Ovary (tissue), 3 donors: ENCODE results near the gene ITPRIPL2.

Source experiments
- POLR2A ChIP-seq: fragments of 450-650 bp; IDR thresholded peaks from one replicate; pipeline ENCODE4 v1.6.1; 2017; ENCODE audit warnings: antibody characterized with exemption, mild to moderate bottlenecking, moderate library complexity
- TF ChIP-seq, protein P1 (sequence below), 3 donors: fragments of 450-650 bp in 2 of 3; fragments of 200-600 bp in 1 of 3; IDR thresholded peaks; one replicate each; pipeline versions ENCODE4 v1.5.1 to v1.8.0; 2016 to 2022; ENCODE audit warnings: antibody characterized with exemption in 3 of 3, mild to moderate bottlenecking in 1 of 3
- donor health status: DM: no; HTN: no; CAD: no.

GRCh38 chr16:19152042-19152441 is 38.3 kb downstream of the ITPRIPL2 start:
- TF ChIP-seq POLR2A, result no peak
- TF ChIP-seq, protein P1, sequence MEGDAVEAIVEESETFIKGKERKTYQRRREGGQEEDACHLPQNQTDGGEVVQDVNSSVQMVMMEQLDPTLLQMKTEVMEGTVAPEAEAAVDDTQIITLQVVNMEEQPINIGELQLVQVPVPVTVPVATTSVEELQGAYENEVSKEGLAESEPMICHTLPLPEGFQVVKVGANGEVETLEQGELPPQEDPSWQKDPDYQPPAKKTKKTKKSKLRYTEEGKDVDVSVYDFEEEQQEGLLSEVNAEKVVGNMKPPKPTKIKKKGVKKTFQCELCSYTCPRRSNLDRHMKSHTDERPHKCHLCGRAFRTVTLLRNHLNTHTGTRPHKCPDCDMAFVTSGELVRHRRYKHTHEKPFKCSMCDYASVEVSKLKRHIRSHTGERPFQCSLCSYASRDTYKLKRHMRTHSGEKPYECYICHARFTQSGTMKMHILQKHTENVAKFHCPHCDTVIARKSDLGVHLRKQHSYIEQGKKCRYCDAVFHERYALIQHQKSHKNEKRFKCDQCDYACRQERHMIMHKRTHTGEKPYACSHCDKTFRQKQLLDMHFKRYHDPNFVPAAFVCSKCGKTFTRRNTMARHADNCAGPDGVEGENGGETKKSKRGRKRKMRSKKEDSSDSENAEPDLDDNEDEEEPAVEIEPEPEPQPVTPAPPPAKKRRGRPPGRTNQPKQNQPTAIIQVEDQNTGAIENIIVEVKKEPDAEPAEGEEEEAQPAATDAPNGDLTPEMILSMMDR (IDR thresholded peaks at IDR 0.05), result no peak
